IPS-15b (cell line): ENCODE measurements around the gene YIPF3.
"Not testable (repeated sequence)": the region's sequence is repeated elsewhere in the genome, so short reads cannot be mapped to it uniquely, and the experiment has no call there.

Experiments
- H3K27me3 ChIP-seq: one replicate; pipeline ENCODE4 v1.6.1; 2013; ENCODE audit warnings: low read length; ENCODE audit not compliant: control insufficient read depth, insufficient read depth
- H3K36me3 ChIP-seq: one replicate; pipeline ENCODE4 v1.6.1; 2013; ENCODE audit warnings: low read length; ENCODE audit not compliant: control insufficient read depth, insufficient read depth
- H3K4me1 ChIP-seq: one replicate; pipeline ENCODE4 v1.6.1; 2013; ENCODE audit warnings: mild to moderate bottlenecking, low read length; ENCODE audit not compliant: control insufficient read depth, insufficient read depth
- H3K4me3 ChIP-seq: one replicate; pipeline ENCODE4 v1.5.1; 2013; ENCODE audit warnings: low read depth, low read length
- H3K9ac ChIP-seq: one replicate; pipeline ENCODE4 v1.6.1; 2013; ENCODE audit warnings: low read depth, mild to moderate bottlenecking, low read length
- H3K9me3 ChIP-seq: one replicate; pipeline ENCODE4 v1.6.1; 2013; ENCODE audit warnings: mild to moderate bottlenecking, low read length; ENCODE audit not compliant: control insufficient read depth, insufficient read depth

The YIPF3 gene

GRCh38 chr6:43516697-43517504 lies at the start of gene YIPF3, which contains the start of gene POLR1C:
TSS of gene YIPF3 (minus strand) at chr6:43516926. CDS start at chr6:43516807, 119 bp downstream.
TSS of gene POLR1C (plus strand) at chr6:43517089. CDS start at chr6:43517110, 21 bp downstream.
- Histone ChIP-seq H3K27me3 (no peaks in the 10 kb centered on the region), H3K4me3 (peak within 1 kb of the TSS; percentile 99), H3K9me3 (no peaks in the 10 kb centered on the region), H3K4me1 (peaks cover 6% of the 10 kb centered on the region), H3K36me3 (peaks cover 50% of the 10 kb centered on the region), H3K9ac (peak within 1 kb of the TSS; percentile 93)

- Histone ChIP-seq H3K4me1 (no peaks in the 10 kb centered on the region), H3K36me3 (peaks cover 49% of the 10 kb centered on the region), H3K9ac (no peak overlapping the region), H3K4me3 (no peak overlapping the region), H3K27me3 (no peaks in the 10 kb centered on the region), H3K9me3 (no peaks in the 10 kb centered on the region)
Observed at GRCh38 chr6:43559328-43559727, 42.6 kb upstream of the YIPF3 start.

- H3K27me3 ChIP-seq, H3K9ac ChIP-seq: not testable (repeated sequence)
Observed at GRCh38 chr6:43557620-43558019, 40.9 kb upstream of the YIPF3 start.

GRCh38 chr6:43547222-43547621 lies 30.5 kb upstream of the YIPF3 start:
- Histone ChIP-seq H3K9me3 (no peaks in the 10 kb centered on the region), H3K4me3 (no peak overlapping the region), H3K36me3 (peaks cover 36% of the 10 kb centered on the region), H3K9ac (no peak overlapping the region), H3K27me3 (no peaks in the 10 kb centered on the region), H3K4me1 (no peaks in the 10 kb centered on the region)

More at GRCh38 chr6:43557620-43558019, 40.9 kb upstream of the YIPF3 start:
- not testable (repeated sequence) for H3K4me1 ChIP-seq, H3K4me3 ChIP-seq, H3K9me3 ChIP-seq
- H3K36me3 ChIP-seq: peaks cover 57% of the 10 kb centered on the region

- Histone ChIP-seq H3K4me3 (no peak overlapping the region), H3K27me3 (no peaks in the 10 kb centered on the region), H3K9me3 (no peaks in the 10 kb centered on the region), H3K4me1 (no peaks in the 10 kb centered on the region), H3K9ac (no peak overlapping the region), H3K36me3 (peaks cover 27% of the 10 kb centered on the region)
Observed at GRCh38 chr6:43544461-43544860, 27.7 kb upstream of the YIPF3 start.

DNA sequence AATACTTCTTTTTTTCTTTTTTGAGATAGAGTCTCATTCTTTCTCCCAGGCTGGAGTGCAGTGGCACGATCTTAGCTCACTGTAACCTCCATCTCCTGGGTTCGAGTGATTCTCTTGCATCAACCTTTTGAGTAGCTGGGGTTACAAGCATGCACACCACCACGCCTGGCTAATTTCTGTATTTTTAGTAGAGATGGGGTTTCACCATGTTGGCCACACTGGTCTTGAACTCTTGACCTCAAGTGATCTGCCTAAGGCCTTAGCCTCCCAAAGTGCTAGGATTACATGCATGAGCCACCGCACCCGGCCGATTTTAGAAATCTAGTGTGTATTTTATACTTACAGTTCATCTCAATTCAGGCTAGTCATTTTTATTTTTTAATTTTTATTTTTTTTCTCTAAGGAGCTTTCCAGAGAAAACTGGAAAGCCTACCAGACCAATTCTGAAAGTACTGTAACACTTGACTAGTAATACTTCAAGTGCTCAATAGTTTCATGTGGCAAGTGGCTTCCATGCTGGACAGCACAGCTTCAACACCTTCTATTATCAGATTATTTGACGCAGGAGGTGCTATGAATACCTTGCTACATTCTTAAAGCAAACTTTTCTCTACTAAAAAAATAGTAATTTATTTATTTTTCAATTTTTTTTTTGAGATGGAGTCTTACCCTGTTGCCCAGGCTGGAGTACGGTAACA lies 25.2 kb upstream of the YIPF3 start:
- Histone ChIP-seq H3K9me3 (no peaks in the 10 kb centered on the region), H3K4me1 (no peaks in the 10 kb centered on the region), H3K36me3 (peaks cover 19% of the 10 kb centered on the region), H3K9ac (no peak overlapping the region), H3K27me3 (no peaks in the 10 kb centered on the region), H3K4me3 (no peak overlapping the region)

- Histone ChIP-seq H3K27me3 (no peaks in the 10 kb centered on the region), H3K4me3 (no peak overlapping the region), H3K4me1 (no peaks in the 10 kb centered on the region), H3K36me3 (peaks cover 16% of the 10 kb centered on the region), H3K9ac (no peak overlapping the region), H3K9me3 (no peaks in the 10 kb centered on the region)
Observed at GRCh38 chr6:43540507-43540906, 23.8 kb upstream of the YIPF3 start.

- not testable (repeated sequence) for H3K4me3 ChIP-seq, H3K27me3 ChIP-seq, H3K36me3 ChIP-seq, H3K4me1 ChIP-seq, H3K9me3 ChIP-seq, H3K9ac ChIP-seq
Observed at GRCh38 chr6:43539409-43539808, 22.7 kb upstream of the YIPF3 start.

DNA sequence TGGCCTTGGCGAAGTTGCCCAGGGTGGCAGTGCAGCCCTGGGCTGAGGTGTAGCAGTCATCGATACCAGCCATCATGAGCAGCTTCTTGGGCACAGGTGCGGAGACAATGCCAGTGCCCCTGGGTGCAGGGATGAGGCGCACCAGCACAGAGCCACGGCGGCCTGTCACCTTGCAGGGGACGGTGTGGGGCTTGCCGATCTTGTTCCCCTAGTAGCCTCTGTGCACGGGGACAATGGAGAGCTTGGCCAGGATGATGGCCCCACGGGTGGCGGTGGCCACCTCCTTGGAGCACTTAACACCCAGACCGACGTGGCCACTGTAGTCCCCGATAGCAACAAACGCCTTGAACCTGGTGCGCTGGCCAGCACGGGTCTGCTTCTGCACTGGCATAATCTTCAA lies 22.3 kb upstream of the YIPF3 start:
- H3K9ac ChIP-seq, H3K27me3 ChIP-seq, H3K36me3 ChIP-seq, H3K4me1 ChIP-seq, H3K4me3 ChIP-seq, H3K9me3 ChIP-seq: not testable (repeated sequence)

DNA sequence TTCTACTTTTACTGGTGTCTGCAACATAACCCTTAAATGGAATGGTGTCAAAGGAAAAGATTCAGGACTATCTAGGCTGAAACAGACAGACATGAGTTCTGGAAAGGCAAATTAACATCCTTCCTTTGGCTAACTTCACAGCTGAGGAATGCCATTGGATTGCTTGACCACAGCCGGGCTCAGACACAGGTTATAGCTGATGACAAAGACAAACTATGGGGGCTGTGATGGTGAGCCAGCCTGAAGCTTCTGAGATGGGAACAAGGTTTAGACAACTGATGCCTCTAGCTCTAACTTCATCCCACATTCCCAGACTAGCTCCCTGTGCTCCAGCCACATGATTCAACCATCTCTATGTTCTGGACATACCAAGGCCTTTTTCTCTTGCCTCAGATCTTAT lies 15.5 kb upstream of the YIPF3 start:
- peaks cover 20% of the 10 kb centered on the region for H3K36me3 ChIP-seq
- H3K27me3 ChIP-seq: no peaks in the 10 kb centered on the region

DNA sequence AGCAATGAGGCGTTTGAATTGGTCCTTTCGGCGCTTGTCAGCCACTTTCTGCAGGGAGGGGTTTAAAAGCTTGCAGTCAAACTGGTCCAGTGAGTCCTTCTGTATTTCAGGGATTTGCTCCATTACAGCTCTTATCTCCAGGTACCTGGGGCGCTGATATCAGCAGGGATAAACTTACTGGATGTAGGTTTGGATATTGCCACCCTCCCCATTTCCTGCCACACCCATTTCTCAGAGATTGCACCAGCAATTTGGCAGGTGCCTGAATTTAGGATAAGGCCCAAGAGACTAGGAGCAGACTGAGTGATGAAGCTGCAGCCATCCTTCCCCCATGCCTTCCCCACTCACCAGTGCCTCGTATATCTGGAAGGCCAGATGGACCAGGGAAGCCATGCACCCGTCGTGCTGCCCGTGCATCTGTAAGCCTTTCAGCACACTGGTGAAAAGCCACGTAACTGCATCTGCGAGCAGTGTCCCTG lies 7.8 kb upstream of the YIPF3 start:
- Histone ChIP-seq H3K36me3 (peaks cover 78% of the 10 kb centered on the region), H3K4me1 (no peaks in the 10 kb centered on the region), H3K9ac (no peak overlapping the region), H3K27me3 (no peaks in the 10 kb centered on the region), H3K9me3 (no peaks in the 10 kb centered on the region), H3K4me3 (no peak overlapping the region)

More for the DNA sequence above, 15.5 kb upstream of the YIPF3 start:
- Histone ChIP-seq H3K9me3 (no peaks in the 10 kb centered on the region), H3K4me3 (no peak overlapping the region), H3K9ac (no peak overlapping the region), H3K4me1 (no peaks in the 10 kb centered on the region)

- no peaks in the 10 kb centered on the region for H3K27me3 ChIP-seq
- H3K4me1 ChIP-seq: peaks cover 1% of the 10 kb centered on the region
- no peak overlapping the region for H3K4me3 ChIP-seq
- H3K36me3 ChIP-seq: peaks cover 80% of the 10 kb centered on the region
- no peak overlapping the region for H3K9ac ChIP-seq
- H3K9me3 ChIP-seq: no peaks in the 10 kb centered on the region
Observed at GRCh38 chr6:43523284-43523683, 6.6 kb upstream of the YIPF3 start.
